Renal pelvis (tissue), 4 donors: ENCODE data around the gene C6orf120. TPM values are rescaled to one million over a fixed set of nuclear protein-coding genes. Genes with fewer than 3 reads are reported as not detected.
"Not testable (repeated sequence)": the region's sequence is repeated elsewhere in the genome, so short reads cannot be mapped to it uniquely, and the experiment has no call there.

Experiments used
- DNase-seq: peaks from one replicate; pipeline ENCODE4 v3.0.0-alpha.2; 2013
- polyA plus RNA-seq, 3 donors: library from polyadenylated mRNA; unstranded; fragments of 120-200 nt; gene quantifications; one replicate each; pipeline ENCODE4 v1.2.1, GENCODE V29; 2013; ENCODE audit not compliant: insufficient read length in 3 of 3

Gene C6orf120
- polyA plus RNA-seq, 3 donors = 37.3 to 42.8 (median 41.2) TPM

DNA sequence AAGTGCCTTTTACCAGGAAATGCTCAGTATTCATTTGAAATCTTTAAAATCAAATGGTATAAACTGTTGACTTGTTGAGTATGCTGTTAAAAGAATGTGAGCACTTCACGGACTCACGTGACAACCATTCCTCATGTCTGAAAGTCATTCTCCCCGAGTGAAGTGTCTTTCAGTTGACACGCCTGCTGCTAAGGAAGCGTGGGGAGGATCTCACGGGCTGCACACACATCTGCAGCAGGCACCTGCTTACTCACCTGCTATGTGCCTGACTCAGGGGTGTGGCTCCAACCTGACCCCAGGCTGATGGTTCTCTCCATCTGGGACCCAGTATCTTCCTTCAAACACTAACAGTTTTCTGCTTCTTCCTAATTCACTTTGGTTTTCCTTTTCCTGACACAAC lies 32.8 kb upstream of the C6orf120 start:
- no peak for DNase-seq

DNA sequence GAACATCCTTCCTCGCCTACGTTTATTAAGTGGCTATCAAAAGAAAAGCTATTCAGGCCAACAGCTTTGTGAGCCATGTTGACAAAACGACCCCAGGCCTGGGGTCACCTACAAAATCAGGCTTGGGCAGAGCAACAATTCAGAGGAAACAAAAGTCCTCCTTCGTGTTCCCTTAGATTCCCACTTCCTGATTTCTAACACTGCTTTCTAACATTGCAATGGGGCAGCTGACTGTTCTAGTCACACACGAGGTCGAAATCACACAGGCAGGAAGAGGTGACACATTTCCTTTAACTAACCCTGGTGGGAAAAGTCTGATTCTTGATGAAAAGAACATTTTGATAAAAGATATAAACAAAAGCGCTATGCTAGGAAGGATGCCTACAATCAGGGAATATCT lies 32.0 kb upstream of the C6orf120 start:
- no peak for DNase-seq

DNA sequence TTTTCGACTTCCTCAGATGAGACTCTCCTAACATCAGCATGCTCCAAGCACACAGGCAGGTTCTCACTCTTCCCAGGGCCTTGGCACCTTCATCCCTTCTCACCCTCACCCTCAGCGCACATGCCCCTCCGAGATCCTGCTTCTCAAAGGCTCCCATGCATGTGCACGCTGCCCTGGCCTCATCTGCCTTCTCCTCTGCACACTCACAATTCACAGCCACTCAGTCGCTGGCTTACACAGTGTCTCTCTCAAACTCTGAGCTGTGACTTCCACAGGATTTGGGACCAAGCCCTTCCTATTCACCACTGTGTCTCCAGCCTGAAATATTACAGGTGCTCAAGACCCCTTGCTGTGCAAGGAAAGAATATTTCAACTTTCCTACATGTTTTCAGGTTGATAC lies 30.4 kb upstream of the C6orf120 start:
- no peak for DNase-seq

DNA sequence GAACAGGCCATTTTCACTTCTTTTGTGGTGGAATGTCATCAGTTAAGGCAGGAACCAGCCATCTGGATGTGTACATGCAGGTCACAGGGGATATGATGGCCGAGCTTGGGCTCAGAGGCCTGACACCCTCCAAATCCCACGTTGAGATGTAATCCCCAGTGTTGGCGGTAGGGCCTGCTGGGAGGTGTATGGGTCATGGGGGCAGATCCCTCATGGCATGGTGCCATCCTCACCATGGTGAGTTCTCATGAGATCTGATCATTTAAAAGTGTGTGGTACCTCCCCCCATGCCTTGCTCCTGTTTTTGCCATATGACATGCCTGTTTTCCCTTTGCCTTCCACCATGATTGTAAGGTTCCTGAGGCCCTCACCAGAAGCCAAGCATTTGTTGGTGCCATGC lies 26.9 kb upstream of the C6orf120 start:
- no peak for DNase-seq

DNA sequence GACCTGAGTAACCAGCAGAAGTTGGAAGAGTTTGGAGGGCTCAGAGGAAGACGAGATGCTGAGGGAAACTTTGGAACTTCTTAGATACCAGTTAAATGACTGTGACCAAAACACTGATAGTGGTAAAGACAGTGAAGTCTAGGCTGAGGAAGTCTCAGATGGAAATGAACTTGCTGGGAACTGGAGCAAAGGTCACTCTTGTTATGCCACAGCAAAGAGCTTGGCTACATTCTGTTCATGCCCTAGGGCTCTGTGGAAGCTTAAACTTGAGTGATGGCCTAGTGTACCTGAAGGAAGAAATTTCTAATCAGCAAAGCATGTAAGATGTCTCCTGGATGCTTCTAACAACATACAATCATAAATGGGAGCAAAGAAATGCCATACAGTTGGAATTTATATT lies 24.8 kb upstream of the C6orf120 start:
- DNase-seq = no peak

DNA sequence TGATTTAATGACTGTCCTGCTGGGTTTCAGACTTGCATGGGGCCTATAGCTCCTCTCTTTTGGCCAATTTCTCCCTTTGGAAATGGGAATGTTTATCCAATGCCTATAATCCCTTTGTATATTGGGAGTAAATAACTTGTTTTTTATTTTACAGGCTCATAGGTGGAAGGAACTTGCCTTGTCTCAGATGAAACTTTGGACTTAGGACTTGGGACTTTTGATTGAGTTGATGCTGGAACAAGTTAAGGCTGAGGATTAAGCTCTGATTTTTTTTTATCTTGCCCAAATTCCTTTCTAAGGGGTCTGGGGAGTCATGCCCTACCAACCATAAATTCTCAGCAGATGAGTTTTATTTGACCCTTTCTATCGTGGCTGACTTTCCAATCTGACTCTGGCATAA lies 23.6 kb upstream of the C6orf120 start:
- no peak for DNase-seq

DNA sequence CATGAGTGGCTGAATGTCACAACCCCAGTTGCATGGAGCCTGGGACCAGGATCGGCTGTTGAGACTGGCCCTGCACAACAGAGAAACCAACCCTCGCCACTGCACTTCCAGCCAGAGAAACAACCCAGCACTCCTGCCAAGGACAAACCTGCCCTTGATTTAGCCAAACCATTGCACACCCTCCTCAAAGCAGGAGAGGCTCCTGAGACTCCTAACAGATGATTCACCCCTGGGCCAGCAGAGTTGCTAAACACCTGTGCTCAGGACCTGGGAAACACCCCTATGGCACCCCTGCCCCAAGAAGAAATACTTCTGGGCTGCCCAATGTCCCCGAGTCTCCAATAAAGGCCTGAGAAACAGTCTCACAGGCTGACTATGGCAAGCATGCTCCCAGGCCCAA lies 17.9 kb upstream of the C6orf120 start:
- DNase-seq = no peak

DNA sequence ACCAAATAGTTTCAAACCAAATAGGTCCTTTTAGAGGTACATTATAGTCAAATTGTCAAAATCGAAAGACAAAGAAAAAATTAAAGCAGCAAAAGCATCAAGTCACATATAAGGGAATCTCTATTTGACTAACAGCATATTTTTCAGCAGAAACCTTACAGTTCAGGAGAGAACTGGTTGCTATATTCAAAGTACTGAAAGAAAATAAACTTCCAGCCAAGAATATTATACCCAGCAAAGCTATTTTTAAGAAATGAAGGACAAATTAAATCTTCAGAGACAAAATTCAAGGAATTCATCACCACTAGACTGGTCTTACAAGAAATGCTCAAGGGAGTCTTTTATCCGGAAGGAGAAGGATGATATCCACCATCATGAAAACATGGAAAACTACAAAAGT lies 16.1 kb upstream of the C6orf120 start:
- DNase-seq = no peak

DNA sequence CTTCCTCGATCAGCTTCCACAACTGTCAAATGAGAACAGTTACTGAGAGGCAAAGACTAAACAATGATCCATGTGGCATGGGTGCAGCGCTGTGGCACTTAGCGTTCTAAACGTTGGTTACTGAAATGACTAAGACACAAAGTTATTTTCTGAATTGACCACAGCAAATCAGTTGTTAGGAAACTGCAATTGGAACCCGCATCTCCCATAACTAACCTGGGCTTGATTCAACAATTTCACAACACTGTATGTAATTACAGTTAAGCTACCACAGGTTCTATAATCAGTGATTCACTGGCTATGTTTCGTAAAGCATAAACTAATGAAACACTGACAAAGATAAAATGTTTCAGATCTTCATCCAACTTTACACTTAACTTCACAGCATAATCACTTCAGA lies 12.6 kb upstream of the C6orf120 start:
- DNase-seq = no peak

DNA sequence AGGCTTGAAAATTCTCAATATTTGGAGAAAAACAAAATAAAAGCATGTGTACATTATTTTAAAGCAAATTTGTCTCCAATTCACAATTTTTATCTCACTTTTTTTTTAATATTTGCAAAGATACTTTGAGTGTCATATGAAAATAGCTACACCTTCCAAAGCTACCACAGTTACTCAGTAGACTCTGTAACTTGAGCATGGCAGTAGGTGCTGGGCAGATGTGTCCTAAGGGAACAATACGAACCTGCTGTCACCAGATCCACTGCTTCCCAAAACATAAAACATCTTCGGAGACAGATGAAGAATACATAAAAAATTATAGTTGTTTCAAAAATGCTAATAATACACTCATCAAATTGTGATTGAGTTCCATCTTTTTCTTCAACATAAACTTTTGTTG lies 10.7 kb upstream of the C6orf120 start:
- DNase-seq = no peak

DNA sequence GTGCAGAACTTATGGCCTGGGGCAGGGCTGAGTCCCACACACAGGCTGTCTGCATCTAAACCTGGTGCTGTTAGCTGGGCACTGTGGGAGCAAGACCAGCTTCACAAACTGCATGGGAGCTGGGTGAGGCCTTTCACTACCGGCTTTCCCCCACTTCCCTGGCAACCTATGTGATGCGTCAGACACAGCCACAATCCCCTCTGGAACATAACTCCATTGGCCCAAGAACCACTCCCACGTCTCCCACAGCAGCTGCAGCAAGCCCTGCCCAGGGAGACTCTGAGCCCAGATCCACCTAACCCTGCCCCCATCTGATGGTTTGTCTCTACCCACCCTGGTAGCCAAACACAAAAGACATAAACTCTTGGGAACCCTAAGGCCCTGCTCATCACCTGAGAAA lies 9.4 kb upstream of the C6orf120 start:
- DNase-seq = no peak

DNA sequence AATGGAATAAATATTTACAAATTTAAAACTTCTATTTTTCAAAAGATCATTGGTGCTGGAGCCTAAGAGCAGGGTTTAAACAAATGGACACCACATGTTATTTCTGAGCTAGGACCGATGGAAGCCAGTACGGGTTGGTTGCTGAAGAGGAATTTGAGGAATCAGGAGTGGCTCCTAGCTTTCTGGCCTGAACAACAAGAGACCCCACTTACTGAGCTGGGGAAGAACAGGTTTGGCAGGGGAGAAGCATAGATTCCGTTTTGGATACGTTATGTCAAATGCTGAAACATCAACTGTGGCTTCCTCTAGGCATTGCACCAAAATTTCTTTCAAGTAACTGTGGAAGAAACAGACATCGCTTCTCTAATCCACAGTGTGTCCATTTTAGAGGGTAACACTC lies 6.8 kb upstream of the C6orf120 start:
- DNase-seq = no peak

DNA sequence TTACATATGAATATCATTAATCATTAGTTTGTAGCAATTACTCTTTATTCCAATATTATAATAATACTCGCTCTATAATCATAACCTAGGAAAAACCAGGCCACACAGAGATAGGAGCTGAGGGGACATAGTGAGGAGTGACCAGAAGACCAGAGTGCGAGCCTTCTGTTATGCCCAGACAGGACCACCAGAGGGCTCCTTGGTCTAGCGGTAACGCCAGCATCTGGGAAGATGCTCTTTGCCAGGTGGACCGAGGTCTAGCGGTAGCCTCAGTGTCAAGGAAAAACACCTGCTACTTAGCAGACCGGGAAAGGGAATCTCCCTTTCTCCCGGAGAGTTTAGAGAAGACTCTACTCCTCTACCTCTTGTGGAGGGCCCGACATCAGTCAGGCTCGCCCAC lies 4.8 kb upstream of the C6orf120 start:
- not testable (repeated sequence) for DNase-seq

DNA sequence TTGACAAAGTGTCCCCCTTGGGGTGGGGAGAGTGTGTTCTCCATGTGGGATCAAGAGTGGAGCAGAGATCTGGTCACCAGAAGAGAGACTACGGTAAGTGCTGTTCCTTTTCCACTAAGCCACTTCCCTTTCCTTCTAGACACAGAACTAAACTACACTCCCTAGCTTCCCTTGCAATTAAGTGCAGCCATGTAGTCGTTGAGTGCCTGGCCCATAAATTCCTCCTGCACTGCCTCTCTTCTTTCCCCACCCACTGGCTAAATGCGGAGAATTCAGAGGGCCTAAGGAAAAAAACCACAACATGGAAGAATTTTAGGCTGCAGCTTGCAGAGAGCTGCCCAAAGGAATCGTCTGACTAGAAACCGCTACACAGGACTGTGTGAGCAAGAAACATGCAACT lies 1.6 kb upstream of the C6orf120 start:
- peak; percentile 28 for DNase-seq

DNA sequence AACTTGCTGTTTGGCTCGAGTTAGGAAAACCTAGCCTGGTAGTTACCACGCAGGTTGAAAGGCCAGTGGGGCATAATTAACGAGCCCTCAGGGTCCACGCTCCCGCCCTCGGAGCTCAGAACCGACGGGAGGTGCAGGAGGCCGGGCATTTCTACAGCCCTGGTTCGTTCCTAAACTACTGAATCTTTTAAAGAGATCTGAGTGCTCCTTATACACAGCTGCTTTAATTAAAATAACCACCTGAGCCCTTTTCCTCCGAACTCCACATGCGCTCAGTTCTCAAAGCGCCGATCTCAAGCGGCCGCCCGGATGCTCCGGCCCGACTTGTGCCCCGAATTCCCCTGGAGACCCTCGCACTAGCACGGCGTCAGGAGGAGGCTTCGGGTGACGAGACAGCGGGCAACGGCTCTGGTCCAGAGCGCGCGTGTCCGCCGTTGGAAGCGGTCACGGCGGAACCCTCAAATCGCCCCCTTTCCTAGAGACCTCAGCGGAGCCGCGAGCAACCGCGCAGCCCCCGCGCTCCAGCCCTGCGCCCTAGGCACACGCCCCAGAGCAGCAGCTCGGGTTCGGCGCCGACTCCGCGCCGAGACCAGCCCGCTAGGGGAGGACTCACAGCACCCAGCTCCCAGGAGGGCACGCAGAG lies 494 bp upstream of the C6orf120 start:
- DNase-seq = peak; percentile 8

DNA sequence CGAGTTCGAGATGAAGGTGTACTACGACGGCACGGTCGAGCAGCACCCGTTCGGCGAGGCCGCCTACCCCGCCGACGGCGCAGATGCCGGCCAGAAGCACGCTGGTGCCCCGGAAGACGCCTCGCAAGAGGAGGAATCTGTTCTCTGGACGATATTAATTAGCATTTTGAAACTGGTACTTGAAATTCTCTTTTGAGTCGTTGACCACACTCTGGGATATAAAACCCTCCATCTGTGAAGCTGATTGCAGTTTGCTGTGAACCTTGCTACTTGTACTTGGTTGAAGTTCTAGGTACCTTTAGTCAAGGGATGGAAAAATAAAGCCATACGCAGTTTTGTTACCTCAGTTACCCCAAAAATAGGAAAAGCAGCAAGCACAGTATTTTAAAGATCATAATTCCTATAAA lies 917 bp downstream of the C6orf120 start:
- no peak for DNase-seq

DNA sequence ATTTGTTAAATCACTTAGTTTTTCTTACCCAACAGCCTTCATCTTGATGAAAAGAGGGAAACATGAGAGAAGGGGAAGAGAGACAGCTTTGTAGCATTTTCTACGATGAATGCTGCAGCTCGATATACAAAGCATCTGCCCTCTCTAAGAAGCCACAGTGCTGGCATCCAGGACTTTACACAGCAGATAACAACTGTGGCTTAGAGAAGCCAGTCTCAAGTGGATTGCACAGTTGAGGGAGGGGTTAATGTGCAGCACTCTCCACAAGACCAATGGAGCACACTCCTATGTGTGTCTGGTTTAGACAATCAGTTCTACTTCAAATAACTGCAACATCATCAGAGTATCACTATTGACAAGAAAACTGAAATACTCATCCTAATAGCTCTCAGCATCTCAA lies 5.8 kb downstream of the C6orf120 start:
- DNase-seq = no peak

DNA sequence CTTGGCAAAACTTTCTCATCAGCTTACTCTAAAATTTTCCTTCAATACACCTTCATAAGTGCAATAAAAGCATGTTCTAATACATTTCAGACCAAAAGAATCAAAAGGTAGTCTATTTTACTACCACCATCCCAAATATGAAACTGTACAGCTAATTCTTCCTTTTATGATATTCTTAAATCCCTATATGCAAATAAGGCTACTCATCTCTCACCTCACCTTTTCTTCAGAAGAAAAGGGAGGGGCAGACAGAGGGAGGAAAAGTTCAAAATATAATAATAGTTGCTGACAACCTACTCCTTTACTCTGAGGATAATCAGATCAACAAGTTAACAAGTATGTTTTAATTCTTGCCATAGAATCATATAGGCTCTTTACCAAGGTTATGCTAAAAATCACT lies 7.4 kb downstream of the C6orf120 start:
- no peak for DNase-seq

DNA sequence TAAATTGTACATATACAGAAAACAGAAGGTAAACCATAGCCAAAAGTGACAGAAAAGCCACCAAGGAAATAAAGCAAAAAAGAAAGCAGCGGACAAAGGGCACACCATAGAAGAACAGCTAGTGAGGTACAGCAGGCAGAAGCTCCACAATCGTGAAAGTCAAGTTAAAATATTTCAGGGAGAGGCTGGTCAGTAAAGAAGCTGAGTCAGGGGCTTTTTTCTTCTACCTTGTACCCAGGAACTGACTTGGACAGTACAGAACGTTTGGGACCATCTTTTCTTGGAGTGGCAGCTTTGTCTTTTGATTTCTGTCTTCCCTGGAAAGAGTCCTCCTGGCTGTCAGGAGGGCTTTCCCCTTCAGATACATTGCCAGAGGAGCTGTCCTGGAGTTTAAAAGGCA lies 8.1 kb downstream of the C6orf120 start:
- DNase-seq = no peak

DNA sequence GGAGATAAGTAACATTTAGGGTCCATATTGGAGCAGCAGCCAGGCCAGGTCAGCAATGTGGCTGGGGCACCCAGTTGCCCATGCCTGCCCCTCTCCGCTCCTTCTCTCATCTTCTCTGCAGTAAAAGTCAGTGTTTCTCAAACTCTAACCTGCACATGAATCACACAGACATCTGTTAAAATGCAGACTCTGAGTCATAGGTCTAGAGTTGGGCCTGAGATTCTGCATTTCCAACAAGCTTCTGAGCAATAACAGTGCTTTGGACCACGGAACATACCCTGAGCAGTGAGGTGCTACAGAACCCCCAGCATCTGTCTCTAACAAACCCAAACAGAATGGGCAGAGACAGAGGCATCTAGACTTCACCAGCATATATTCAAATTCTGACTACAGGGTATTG lies 12.3 kb downstream of the C6orf120 start:
- no peak for DNase-seq

DNA sequence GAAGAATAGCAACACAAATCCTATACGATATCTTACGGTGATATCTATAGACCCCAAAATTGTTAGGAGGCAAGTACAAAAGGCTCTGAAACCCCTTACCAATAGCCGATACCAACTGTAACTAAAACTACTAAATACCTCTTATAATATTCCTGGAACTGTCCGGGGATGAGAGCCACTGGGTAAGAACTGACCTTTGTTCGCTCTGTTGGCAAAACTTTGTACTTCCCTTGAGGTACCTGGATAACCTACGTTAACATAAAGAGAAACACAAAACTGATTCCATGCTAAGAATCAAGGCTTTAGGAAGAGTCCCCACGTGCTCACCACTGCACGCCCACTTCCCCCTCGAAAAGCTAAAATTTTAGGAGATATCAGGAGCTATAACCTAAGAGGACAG lies 12.7 kb downstream of the C6orf120 start:
- no peak for DNase-seq

DNA sequence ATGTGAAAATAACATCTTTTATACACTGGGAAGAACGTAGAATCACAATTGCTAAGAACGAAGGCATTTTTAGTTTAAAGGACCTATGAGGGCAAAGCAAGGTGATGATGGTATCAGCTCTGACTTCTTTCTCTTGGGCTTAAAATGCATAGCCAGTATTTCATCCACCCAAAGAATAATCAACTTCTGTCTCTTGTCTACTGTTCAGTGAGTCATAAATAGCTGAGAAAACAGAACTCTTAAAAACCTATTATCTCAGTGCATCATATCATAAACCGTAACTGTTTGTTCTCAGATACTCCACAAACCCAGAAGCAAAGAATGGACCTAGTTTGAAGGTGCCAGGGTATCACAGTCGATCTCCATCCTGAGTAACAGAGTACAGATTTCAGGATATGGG lies 17.2 kb downstream of the C6orf120 start:
- DNase-seq = no peak

DNA sequence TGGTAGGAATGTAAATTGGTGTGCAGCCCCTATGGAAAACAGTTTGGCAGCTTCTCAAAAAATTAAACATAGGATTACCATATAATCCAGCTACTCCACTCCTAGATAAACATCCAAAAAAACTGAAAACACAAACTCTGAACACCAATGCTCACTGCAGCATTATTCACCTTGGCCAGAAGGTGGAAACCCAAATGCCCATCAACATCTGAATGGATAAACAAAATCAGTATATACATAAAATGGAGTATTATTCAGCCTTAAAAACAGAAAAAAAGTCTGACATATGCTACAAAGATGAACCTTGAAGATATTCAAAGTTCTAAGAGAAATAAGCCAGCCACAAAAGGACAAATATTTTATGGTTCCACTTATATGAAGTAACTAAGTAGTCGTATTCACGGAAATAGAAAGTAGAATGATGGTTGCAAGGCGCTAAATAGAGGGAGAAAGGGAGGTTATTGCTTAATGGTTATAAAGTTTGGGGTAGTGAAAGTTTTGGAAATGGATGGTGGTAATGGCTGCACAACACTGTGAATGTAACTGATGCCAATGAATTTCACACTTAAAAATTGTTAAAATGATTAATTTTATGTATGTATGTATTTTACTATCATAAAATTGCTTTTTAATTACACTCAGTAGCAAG lies 18.4 kb downstream of the C6orf120 start:
- DNase-seq = no peak
